ENCODE results near the gene ETFB.

ETFB gene

GRCh38 chr19:51387924-51388389, 21.8 kb upstream of the ETFB start, which contains the start of gene LIM2:
TSS of gene LIM2 (minus strand) at chr19:51387974. CDS start at chr19:51387443, 531 bp downstream.
- TF ChIP-seq CTCF (IDR thresholded peaks at IDR 0.05; ENCODE audit: insufficient read depth, missing control alignments), result no peak
- DNase-seq (ENCODE audit: insufficient read length, low spot score), result no peak
- FAIRE-seq, result no peak

- FAIRE-seq (no peak), DNase-seq (ENCODE audit: insufficient read length, low spot score) (no peak)
- no peak for TF ChIP-seq CTCF (IDR thresholded peaks at IDR 0.05; ENCODE audit: insufficient read depth, missing control alignments)
Observed at GRCh38 chr19:51386882-51387520, 20.8 kb upstream of the ETFB start.

DNA sequence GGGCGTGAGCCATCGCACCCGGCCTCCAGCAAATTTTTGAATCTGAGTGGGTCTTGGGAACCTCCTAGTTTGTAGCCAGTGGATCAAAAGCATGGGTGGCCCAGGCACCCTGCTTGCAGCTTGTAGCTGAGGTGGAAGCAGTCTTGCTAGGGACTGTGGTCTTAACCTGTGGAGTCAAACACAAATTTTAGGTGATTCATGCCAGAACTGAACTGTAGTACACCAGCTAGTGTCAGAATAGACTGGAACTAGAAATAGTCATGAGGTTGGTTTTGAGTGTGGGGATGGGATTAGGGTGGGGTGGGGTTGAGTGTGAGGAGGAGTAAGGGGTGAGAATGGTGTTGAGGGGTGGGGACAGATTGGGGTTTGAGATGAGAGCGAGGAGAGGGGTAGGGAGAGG, 15.8 kb upstream of the ETFB start:
- no peak for TF ChIP-seq CTCF (IDR thresholded peaks at IDR 0.05; ENCODE audit: insufficient read depth, missing control alignments)
- FAIRE-seq (no peak), DNase-seq (ENCODE audit: insufficient read length, low spot score) (no peak)

- no peak for TF ChIP-seq CTCF (IDR thresholded peaks at IDR 0.05; ENCODE audit: insufficient read depth, missing control alignments)
- FAIRE-seq (no peak), DNase-seq (ENCODE audit: insufficient read length, low spot score) (no peak)
Observed at GRCh38 chr19:51380379-51380778, 14.2 kb upstream of the ETFB start.

DNA sequence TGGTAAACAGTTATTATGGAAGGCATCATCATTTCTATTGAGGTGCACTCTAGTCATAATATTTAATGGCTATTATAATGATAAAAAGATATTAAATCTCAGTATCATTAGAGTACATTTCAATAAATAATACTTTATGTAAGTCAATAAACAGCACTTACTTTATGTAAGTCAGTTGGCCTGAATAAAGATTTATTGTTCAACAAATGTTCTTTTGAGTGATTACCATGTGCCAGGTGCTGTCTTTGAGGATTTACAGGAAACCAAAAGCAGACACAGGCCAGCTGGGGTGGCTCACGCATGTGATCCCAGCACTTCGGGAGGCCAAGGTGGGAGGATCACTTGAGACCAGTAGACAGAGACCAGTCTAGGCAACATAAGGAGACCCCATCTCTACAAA, 11.2 kb upstream of the ETFB start:
- no peak for TF ChIP-seq CTCF (IDR thresholded peaks at IDR 0.05; ENCODE audit: insufficient read depth, missing control alignments)
- FAIRE-seq (no peak), DNase-seq (ENCODE audit: insufficient read length, low spot score) (no peak)

DNA sequence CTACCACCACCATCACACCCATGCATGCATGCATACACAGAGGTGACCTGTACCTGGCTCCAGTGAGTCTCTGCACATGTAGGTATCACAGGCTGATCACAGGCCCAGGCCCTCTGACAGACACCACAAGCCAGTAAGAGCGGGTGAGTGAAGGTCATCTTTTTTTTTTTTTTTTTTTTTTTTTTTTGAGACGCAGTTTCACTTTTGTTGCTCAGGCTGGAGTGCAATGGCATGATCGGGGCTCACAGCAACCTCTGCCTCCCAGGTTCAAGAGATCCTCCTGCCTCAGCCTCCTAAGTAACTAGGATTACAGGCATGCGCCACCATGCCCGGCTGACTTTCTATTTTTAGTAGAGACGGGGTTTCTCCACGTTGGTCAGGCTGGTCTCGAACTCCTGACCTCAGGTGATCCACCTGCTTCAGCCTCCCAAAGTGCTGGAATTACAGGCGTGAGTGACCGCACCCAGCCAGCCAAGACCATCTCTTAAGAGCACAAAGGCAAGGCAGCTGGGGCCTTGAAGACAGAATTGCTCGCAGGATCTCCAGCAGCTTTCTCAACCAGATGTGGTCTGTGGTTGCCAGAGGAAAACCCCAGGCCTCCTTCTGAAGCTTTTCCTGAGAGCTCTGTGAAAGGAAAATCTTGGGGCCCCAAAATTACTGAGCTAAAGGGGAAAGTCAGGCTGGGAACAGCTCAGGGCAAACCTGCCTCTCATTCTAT, 9.5 kb upstream of the ETFB start:
- DNase-seq (ENCODE audit: insufficient read length, low spot score) (no peak), FAIRE-seq (no peak)
- no peak for TF ChIP-seq CTCF (IDR thresholded peaks at IDR 0.05; ENCODE audit: insufficient read depth, missing control alignments)
